ENCODE data around the gene EPB41L2.

The EPB41L2 gene

DNA sequence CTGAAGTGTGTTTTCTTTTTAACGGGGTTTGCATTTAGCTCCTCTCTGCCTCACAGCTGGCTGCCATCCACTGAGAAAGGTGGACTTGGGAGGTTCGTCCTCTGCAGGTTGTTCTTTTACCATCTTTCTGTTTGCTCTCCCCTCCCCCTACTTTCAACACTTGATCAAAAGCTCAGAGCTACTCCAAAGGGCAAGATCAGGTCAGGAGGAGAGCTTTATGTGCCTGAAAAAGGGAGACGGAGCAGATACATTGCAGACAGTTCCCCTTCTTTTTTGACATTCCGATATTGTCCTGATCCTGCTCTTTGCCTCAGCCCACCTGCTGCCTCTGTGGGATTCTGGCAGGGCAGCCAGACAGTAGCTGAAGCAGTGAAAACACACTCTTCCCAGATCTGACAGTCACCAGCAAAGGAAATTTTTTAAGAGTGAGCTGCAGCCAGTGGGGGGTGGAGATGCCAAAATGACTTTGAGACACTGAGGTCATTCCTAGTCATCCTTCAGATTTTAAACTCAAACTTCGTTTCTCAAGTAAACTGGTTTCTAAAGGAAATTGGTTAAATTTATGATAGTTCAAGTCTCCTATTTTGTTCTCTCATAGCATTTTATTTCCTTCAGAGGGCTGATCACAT is 209.4 kb downstream of the EPB41L2 start:
- H3K4me3 ChIP-seq (ENCODE audit: low read length), result no peak overlapping the region
- no peak for DNase-seq (ENCODE audit: low read depth)
- TF ChIP-seq, protein P1, sequence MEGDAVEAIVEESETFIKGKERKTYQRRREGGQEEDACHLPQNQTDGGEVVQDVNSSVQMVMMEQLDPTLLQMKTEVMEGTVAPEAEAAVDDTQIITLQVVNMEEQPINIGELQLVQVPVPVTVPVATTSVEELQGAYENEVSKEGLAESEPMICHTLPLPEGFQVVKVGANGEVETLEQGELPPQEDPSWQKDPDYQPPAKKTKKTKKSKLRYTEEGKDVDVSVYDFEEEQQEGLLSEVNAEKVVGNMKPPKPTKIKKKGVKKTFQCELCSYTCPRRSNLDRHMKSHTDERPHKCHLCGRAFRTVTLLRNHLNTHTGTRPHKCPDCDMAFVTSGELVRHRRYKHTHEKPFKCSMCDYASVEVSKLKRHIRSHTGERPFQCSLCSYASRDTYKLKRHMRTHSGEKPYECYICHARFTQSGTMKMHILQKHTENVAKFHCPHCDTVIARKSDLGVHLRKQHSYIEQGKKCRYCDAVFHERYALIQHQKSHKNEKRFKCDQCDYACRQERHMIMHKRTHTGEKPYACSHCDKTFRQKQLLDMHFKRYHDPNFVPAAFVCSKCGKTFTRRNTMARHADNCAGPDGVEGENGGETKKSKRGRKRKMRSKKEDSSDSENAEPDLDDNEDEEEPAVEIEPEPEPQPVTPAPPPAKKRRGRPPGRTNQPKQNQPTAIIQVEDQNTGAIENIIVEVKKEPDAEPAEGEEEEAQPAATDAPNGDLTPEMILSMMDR (conservative IDR thresholded peaks at IDR 0.05; ENCODE audit: low read depth, low read length), result no peak

- no peak for DNase-seq (ENCODE audit: low read depth)
- TF ChIP-seq, protein P1 (conservative IDR thresholded peaks at IDR 0.05; ENCODE audit: low read depth, low read length), result no peak
- H3K4me3 ChIP-seq (ENCODE audit: low read length), result no peak overlapping the region
These were observed 210.0 kb downstream of the EPB41L2 start for GRCh38 chr6:130852844-130853554.

DNA sequence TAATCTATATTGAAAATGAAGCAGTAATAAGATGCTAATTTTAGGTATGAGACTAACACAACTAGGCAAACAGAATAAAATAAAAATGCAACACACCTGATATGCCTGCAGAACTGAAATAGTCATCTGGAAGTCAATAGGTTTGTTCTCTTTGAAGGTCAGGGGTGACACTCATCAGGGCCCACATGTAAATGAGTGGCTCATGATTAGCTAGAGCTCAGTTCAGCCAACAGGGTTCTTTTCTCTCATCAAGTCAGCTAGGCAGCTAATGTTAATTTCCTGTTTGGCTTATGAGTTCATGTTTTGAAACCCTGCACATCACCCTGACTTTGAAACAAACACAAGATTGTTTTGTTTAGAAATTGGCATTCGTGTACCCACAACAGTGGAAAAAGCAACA is 212.0 kb downstream of the EPB41L2 start:
- TF ChIP-seq, protein P1 (conservative IDR thresholded peaks at IDR 0.05; ENCODE audit: low read depth, low read length), result no peak
- DNase-seq (ENCODE audit: low read depth), result no peak

GRCh38 chr6:130849594-130849993 is 213.5 kb downstream of the EPB41L2 start:
- peak; percentile 34 for DNase-seq (ENCODE audit: low read depth)
- TF ChIP-seq, protein P1 (conservative IDR thresholded peaks at IDR 0.05; ENCODE audit: low read depth, low read length), result no peak
- no peak overlapping the region for H3K4me3 ChIP-seq (ENCODE audit: low read length)

More for the DNA sequence above, 212.0 kb downstream of the EPB41L2 start:
- H3K4me3 ChIP-seq (ENCODE audit: low read length), result no peak overlapping the region

DNA sequence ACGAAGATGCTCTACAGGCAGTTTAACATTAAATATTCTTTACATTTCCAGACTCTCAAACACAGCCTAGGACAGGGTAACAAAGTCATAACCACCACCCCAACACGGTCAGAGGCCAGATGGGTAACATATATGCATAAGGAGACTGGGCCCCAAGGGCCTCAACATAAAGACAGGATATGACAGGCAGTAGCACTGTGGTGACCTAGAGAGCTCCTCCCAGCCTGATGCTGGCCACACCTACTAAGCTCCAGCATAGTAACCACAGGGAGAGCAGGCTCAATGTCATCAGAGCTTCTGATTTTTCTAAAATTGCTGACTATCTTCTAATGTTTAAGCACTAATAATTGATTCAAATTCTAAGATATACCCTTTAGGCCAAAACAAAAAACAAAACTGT is 214.1 kb downstream of the EPB41L2 start:
- TF ChIP-seq, protein P1 (conservative IDR thresholded peaks at IDR 0.05; ENCODE audit: low read depth, low read length), result no peak
- no peak overlapping the region for H3K4me3 ChIP-seq (ENCODE audit: low read length)
- DNase-seq (ENCODE audit: low read depth), result peak; percentile 8

- DNase-seq (ENCODE audit: low read depth), result no peak
- TF ChIP-seq, protein P1 (conservative IDR thresholded peaks at IDR 0.05; ENCODE audit: low read depth, low read length), result no peak
- H3K4me3 ChIP-seq (ENCODE audit: low read length), result no peak overlapping the region
These were observed 215.8 kb downstream of the EPB41L2 start for GRCh38 chr6:130847001-130847910.

Data from retinal pigment epithelial cell (primary cell).